Endothelial cell of umbilical vein (primary cell): ENCODE data around the gene DOCK1. TPM values are rescaled to one million over a fixed set of nuclear protein-coding genes. Genes with fewer than 3 reads are reported as not detected.

ENCODE experiments used
- BruUV-seq: library from RNA; stranded (reverse); fragments of 400-500 nt; replicated peaks from 2 replicates; lab custom pipeline; 2021; lab: Mats Ljungman, UMichigan
- CTCF ChIA-PET: fragments of 300-600, 350-600 bp; sonication (Branson Sonifier 250); formaldehyde crosslinking; loops from one replicate; lab custom pipeline; 2021; ENCODE audit warnings: antibody characterized with exemption, inconsistent platforms; lab: Charles Lee
- POLR2A ChIA-PET: fragments of 300-600, 350-600 bp; sonication (Branson Sonifier 250); formaldehyde crosslinking; loops from one replicate; lab custom pipeline; 2021; ENCODE audit warnings: antibody characterized with exemption, inconsistent platforms; lab: Charles Lee
- DNase-seq: peaks from one replicate; pipeline ENCODE4 v3.0.0-alpha.2; 2011; ENCODE audit warnings: low read depth, low spot score
- FAIRE-seq: peaks from 2 replicates; lab custom pipeline; 2011; peaks lifted over from hg19 to GRCh38; lab: Jason Lieb, UNC
- H2AFZ ChIP-seq: 2 replicates; pipeline ENCODE4 v1.6.0; 2012; ENCODE audit warnings: low read depth, low read length, control low read depth, inconsistent platforms
- H3K27ac ChIP-seq: 2 replicates; pipeline ENCODE4 v1.5.1; 2011; ENCODE audit warnings: low read depth, mild to moderate bottlenecking, control low read depth, low read length, moderate library complexity; ENCODE audit not compliant: insufficient read depth
- H3K27me3 ChIP-seq, 2 experiments: 2 replicates each; pipeline versions ENCODE4 v1.6.0 to v1.6.1; 2011; ENCODE audit warnings: low read length in 2 of 2, mixed read lengths in 1 of 2; ENCODE audit not compliant: control insufficient read depth in 2 of 2, insufficient read depth in 2 of 2
- H3K36me3 ChIP-seq, 2 experiments: 2 replicates in 1 of 2; 3 replicates in 1 of 2; pipeline ENCODE4 v1.5.1; 2011; ENCODE audit warnings: low read length in 2 of 2, mild to moderate bottlenecking in 1 of 2, moderate library complexity in 1 of 2; ENCODE audit not compliant: control insufficient read depth in 2 of 2, insufficient read depth in 2 of 2; ENCODE audit errors: extremely low read depth in 1 of 2
- H3K4me1 ChIP-seq: 3 replicates; pipeline ENCODE4 v1.5.1; 2011; ENCODE audit warnings: mild to moderate bottlenecking, low read length; ENCODE audit not compliant: control insufficient read depth, insufficient read depth; ENCODE audit errors: extremely low read depth
- H3K4me2 ChIP-seq: 2 replicates; pipeline ENCODE4 v1.6.1; 2011; ENCODE audit warnings: low read length, control low read depth, mixed read lengths; ENCODE audit not compliant: insufficient read depth
- H3K4me3 ChIP-seq, 3 experiments: fragments of 200-600 bp in 1 of 3; sonication (generic), shearing (Covaris generic) in 1 of 3; replicated peaks in 1 of 3; 2 replicates each; pipeline ENCODE4 v1.5.1; 2011 to 2016; ENCODE audit warnings: control low read depth in 3 of 3, low read length in 3 of 3, mild to moderate bottlenecking in 2 of 3, inconsistent platforms in 1 of 3, low read depth in 1 of 3, moderate library complexity in 1 of 3; ENCODE audit not compliant: insufficient read depth in 1 of 3
- H3K79me2 ChIP-seq: 2 replicates; pipeline ENCODE4 v1.6.0; 2012; ENCODE audit warnings: low read length, inconsistent platforms; ENCODE audit not compliant: control insufficient read depth, insufficient read depth
- H3K9ac ChIP-seq: replicated peaks from 2 replicates; pipeline ENCODE3; 2011; ENCODE audit warnings: low read length, control low read depth; ENCODE audit not compliant: insufficient read depth; ENCODE audit errors: extremely low read depth
- H3K9me1 ChIP-seq: replicated peaks from 3 replicates; pipeline ENCODE4 v1.6.0; 2011; ENCODE audit warnings: mild to moderate bottlenecking, low read length; ENCODE audit not compliant: control insufficient read depth, insufficient read depth; ENCODE audit errors: extremely low read depth
- H3K9me3 ChIP-seq: replicated peaks from 2 replicates; pipeline ENCODE4 v1.5.1; 2012; ENCODE audit warnings: low read length, inconsistent platforms; ENCODE audit not compliant: control insufficient read depth, insufficient read depth
- H4K20me1 ChIP-seq: replicated peaks from 2 replicates; pipeline ENCODE3; 2011; ENCODE audit warnings: mild to moderate bottlenecking, low read length; ENCODE audit not compliant: control insufficient read depth, insufficient read depth; ENCODE audit errors: extremely low read depth
- EZH2 ChIP-seq: IDR thresholded peaks from 2 replicates; pipeline ENCODE4 v1.6.1; 2012; ENCODE audit warnings: borderline replicate concordance, low read depth, mild to moderate bottlenecking, moderate library complexity, low read length, inconsistent platforms; ENCODE audit not compliant: severe bottlenecking
- FOS ChIP-seq: IDR thresholded peaks from 2 replicates; pipeline ENCODE4 v1.6.1; 2011; ENCODE audit warnings: mild to moderate bottlenecking, low read length, moderate library complexity, borderline replicate concordance; ENCODE audit not compliant: insufficient read depth
- GATA2 ChIP-seq: IDR thresholded peaks from 2 replicates; pipeline ENCODE4 v1.7.0; 2011; ENCODE audit warnings: low read depth, mild to moderate bottlenecking, moderate library complexity, mixed read lengths, low read length; ENCODE audit not compliant: insufficient read length, insufficient read depth
- JUN ChIP-seq: IDR thresholded peaks from 2 replicates; pipeline ENCODE4 v1.6.1; 2011; ENCODE audit warnings: borderline replicate concordance, low read depth; ENCODE audit not compliant: insufficient read length, insufficient read depth
- MYC ChIP-seq: IDR thresholded peaks from one replicate; pipeline ENCODE4 v1.6.1; 2011; ENCODE audit warnings: mild to moderate bottlenecking, low read depth, low read length
- POLR2A ChIP-seq: IDR thresholded peaks from 2 replicates; pipeline ENCODE4 v1.6.1; 2012; ENCODE audit warnings: low read depth, mild to moderate bottlenecking, control low read depth, low read length
- POLR2AphosphoS5 ChIP-seq: IDR thresholded peaks from 2 replicates; pipeline ENCODE4 v1.6.1; 2012; ENCODE audit warnings: low read depth, mild to moderate bottlenecking, control low read depth, low read length, moderate library complexity; ENCODE audit not compliant: insufficient read depth
- dilution Hi-C: fragments of 300-500 bp; cut with MboI; formaldehyde crosslinking; loops from one replicate; pipeline ENCODE4 v1.15.0; 2019; ENCODE audit warnings: low sequenced_read_pairs; ENCODE audit not compliant: extremely low pct_ligation_motif_present
- intact Hi-C: fragments of 100-400 bp; cut with micrococcal nuclease; formaldehyde crosslinking; loops from one replicate; pipeline ENCODE4 v1.10.0; 2022
- polyA plus RNA-seq, 4 experiments: library from polyadenylated mRNA; depleted of rRNA in 3 of 4; stranded (reverse) in 3 of 4; unstranded in 1 of 4; fragments of >200 nt; gene quantifications; 2 replicates each; pipeline versions ENCODE4 v1.2.1 to v1.2.3, GENCODE V29; 2011 to 2012; ENCODE audit warnings: missing spikeins in 1 of 4
- total RNA-seq: library from RNA; stranded (reverse); gene quantifications from 2 replicates; pipeline ENCODE4 v1.2.3, GENCODE V29; 2021
- TF ChIP-seq, protein P1 (sequence below), 2 donors: IDR thresholded peaks; 1 replicate in 1 of 2; 2 replicates in 1 of 2; pipeline ENCODE4 v1.5.1; 2011; ENCODE audit warnings: low read length in 2 of 2, mild to moderate bottlenecking in 2 of 2, moderate library complexity in 2 of 2, control low read depth in 1 of 2, inconsistent platforms in 1 of 2, low read depth in 1 of 2; ENCODE audit not compliant: insufficient read depth in 1 of 2; ENCODE audit errors: extremely low read depth in 1 of 2
- TF ChIP-seq, protein P2 (sequence below): IDR thresholded peaks from 2 replicates; pipeline ENCODE4 v1.6.1; 2011; ENCODE audit not compliant: insufficient read depth, insufficient read length

Gene DOCK1
- total and polyA plus RNA-seq, 2 donors (not counting 3 experiments of a cell fraction or from before 2014, with no cell fraction given), result 22.5 to 83.1 TPM

DNA sequence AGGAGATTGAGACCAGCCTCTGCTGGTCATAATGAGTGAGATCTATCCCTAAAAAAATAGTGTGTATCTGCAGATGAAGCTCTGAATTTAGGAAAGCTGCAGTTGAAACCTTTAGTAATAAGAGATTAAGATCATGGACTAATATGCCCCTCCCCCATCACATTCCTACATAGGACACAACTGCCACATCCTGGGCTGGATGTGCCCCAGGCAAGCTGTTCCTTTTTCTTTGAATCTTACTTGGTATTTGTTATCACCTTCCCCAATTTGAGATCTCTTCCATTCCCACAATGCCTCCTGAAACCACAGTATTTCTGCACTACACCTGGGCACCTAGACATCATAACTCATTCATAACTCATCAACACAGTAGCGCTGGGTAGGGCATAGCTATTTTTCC lies 74.1 kb downstream of the DOCK1 start:
- H3K36me3 ChIP-seq, result peaks cover 3 to 8% of the 10 kb centered on the region in 2 experiments
- no peak overlapping the region for H3K4me2 ChIP-seq
- ChIA-PET POLR2A (no interaction called here), CTCF (no interaction called here)
- intact Hi-C loops, result no loop called here
- H3K27ac ChIP-seq, result no peak overlapping the region
- H3K79me2 ChIP-seq, result no peaks in the 10 kb centered on the region
- FAIRE-seq (no peak), DNase-seq (no peak)
- no peaks in the 10 kb centered on the region for H3K27me3 ChIP-seq
- BruUV-seq, result no TSS peak
- no peaks in the 10 kb centered on the region for H3K9me3 ChIP-seq
- H3K9ac ChIP-seq, result no peak overlapping the region
- TF ChIP-seq EZH2 (no peak), MYC (no peak), GATA2 (no peak), JUN (no peak)
- TF ChIP-seq, protein P1, sequence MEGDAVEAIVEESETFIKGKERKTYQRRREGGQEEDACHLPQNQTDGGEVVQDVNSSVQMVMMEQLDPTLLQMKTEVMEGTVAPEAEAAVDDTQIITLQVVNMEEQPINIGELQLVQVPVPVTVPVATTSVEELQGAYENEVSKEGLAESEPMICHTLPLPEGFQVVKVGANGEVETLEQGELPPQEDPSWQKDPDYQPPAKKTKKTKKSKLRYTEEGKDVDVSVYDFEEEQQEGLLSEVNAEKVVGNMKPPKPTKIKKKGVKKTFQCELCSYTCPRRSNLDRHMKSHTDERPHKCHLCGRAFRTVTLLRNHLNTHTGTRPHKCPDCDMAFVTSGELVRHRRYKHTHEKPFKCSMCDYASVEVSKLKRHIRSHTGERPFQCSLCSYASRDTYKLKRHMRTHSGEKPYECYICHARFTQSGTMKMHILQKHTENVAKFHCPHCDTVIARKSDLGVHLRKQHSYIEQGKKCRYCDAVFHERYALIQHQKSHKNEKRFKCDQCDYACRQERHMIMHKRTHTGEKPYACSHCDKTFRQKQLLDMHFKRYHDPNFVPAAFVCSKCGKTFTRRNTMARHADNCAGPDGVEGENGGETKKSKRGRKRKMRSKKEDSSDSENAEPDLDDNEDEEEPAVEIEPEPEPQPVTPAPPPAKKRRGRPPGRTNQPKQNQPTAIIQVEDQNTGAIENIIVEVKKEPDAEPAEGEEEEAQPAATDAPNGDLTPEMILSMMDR (IDR thresholded peaks at IDR 0.05; ENCODE audit: extremely low read depth in 1 of 2, insufficient read depth in 1 of 2, low read depth in 1 of 2, low read length in 2 of 2), result no peak
- no peak overlapping the region for H2AFZ ChIP-seq
- H3K4me1 ChIP-seq, result no peaks in the 10 kb centered on the region
- no peaks in the 10 kb centered on the region for H3K9me1 ChIP-seq
- dilution Hi-C loops, result no loop called here
- no peak overlapping the region for H3K4me3 ChIP-seq
- no peaks in the 10 kb centered on the region for H4K20me1 ChIP-seq

DNA sequence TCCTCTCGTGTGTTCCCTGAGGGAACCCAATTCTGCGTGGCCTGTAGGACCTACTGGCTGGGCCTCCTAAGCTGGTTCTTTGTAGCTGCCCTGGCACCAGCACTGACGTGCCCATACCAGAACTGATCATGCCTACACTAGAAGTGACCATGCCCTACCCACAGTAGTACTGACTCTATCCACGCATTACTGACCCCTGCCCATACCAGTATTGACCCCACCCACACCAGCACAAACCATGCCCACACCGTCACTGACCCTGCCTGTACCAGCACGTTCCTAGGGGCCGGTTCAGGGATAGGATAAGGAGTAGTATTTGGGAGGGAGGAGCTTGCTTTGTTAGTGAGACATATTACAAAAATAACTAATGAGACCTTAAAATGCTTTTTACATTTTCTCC lies 88.0 kb downstream of the DOCK1 start:
- TF ChIP-seq, protein P1 (IDR thresholded peaks at IDR 0.05; ENCODE audit: extremely low read depth in 1 of 2, insufficient read depth in 1 of 2, low read depth in 1 of 2, low read length in 2 of 2), result no peak
- TF ChIP-seq GATA2 (no peak), JUN (no peak), EZH2 (no peak), POLR2AphosphoS5 (no peak), FOS (no peak), MYC (no peak), POLR2A (no peak)
- TF ChIP-seq, protein P2, sequence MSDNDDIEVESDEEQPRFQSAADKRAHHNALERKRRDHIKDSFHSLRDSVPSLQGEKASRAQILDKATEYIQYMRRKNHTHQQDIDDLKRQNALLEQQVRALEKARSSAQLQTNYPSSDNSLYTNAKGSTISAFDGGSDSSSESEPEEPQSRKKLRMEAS, result no peak
- Histone ChIP-seq H3K9me1 (no peaks in the 10 kb centered on the region), H3K27ac (no peak overlapping the region), H3K4me1 (no peaks in the 10 kb centered on the region), H3K9me3 (no peaks in the 10 kb centered on the region), H3K4me2 (no peak overlapping the region), H3K4me3 (no peak overlapping the region), H3K27me3 (no peaks in the 10 kb centered on the region), H4K20me1 (no peaks in the 10 kb centered on the region), H3K79me2 (no peaks in the 10 kb centered on the region), H3K36me3 (peaks cover 10 to 21% of the 10 kb centered on the region in 2 experiments), H2AFZ (no peak overlapping the region), H3K9ac (no peak overlapping the region)
- CTCF ChIA-PET, result no interaction called here
- DNase-seq (no peak), FAIRE-seq (no peak)
- POLR2A ChIA-PET, result no interaction called here
- dilution Hi-C loops (no loop called here), intact Hi-C loops (no loop called here)
- no TSS peak for BruUV-seq
